Endothelial cell of umbilical vein (primary cell): ENCODE results near the gene SZT2. TPM values are rescaled to one million over a fixed set of nuclear protein-coding genes. Genes with fewer than 3 reads are reported as not detected.

Source experiments
- BruUV-seq: library from RNA; stranded (reverse); fragments of 400-500 nt; replicated peaks from 2 replicates; lab custom pipeline; 2021; lab: Mats Ljungman, UMichigan
- CTCF ChIA-PET: fragments of 300-600, 350-600 bp; sonication (Branson Sonifier 250); formaldehyde crosslinking; loops from one replicate; lab custom pipeline; 2021; ENCODE audit warnings: antibody characterized with exemption, inconsistent platforms; lab: Charles Lee
- POLR2A ChIA-PET: fragments of 300-600, 350-600 bp; sonication (Branson Sonifier 250); formaldehyde crosslinking; loops from one replicate; lab custom pipeline; 2021; ENCODE audit warnings: antibody characterized with exemption, inconsistent platforms; lab: Charles Lee
- DNase-seq: peaks from one replicate; pipeline ENCODE4 v3.0.0-alpha.2; 2011; ENCODE audit warnings: low read depth, low spot score
- FAIRE-seq: peaks from 2 replicates; lab custom pipeline; 2011; peaks lifted over from hg19 to GRCh38; lab: Jason Lieb, UNC
- H2AFZ ChIP-seq: 2 replicates; pipeline ENCODE4 v1.6.0; 2012; ENCODE audit warnings: low read depth, low read length, control low read depth, inconsistent platforms
- H3K27ac ChIP-seq: 2 replicates; pipeline ENCODE4 v1.5.1; 2011; ENCODE audit warnings: low read depth, mild to moderate bottlenecking, control low read depth, low read length, moderate library complexity; ENCODE audit not compliant: insufficient read depth
- H3K27me3 ChIP-seq, 2 experiments: 2 replicates each; pipeline versions ENCODE4 v1.6.0 to v1.6.1; 2011; ENCODE audit warnings: low read length in 2 of 2, mixed read lengths in 1 of 2; ENCODE audit not compliant: control insufficient read depth in 2 of 2, insufficient read depth in 2 of 2
- H3K36me3 ChIP-seq, 2 experiments: 2 replicates in 1 of 2; 3 replicates in 1 of 2; pipeline ENCODE4 v1.5.1; 2011; ENCODE audit warnings: low read length in 2 of 2, mild to moderate bottlenecking in 1 of 2, moderate library complexity in 1 of 2; ENCODE audit not compliant: control insufficient read depth in 2 of 2, insufficient read depth in 2 of 2; ENCODE audit errors: extremely low read depth in 1 of 2
- H3K4me1 ChIP-seq: 3 replicates; pipeline ENCODE4 v1.5.1; 2011; ENCODE audit warnings: mild to moderate bottlenecking, low read length; ENCODE audit not compliant: control insufficient read depth, insufficient read depth; ENCODE audit errors: extremely low read depth
- H3K4me2 ChIP-seq: 2 replicates; pipeline ENCODE4 v1.6.1; 2011; ENCODE audit warnings: low read length, control low read depth, mixed read lengths; ENCODE audit not compliant: insufficient read depth
- H3K4me3 ChIP-seq, 3 experiments: fragments of 200-600 bp in 1 of 3; sonication (generic), shearing (Covaris generic) in 1 of 3; replicated peaks in 1 of 3; 2 replicates each; pipeline ENCODE4 v1.5.1; 2011 to 2016; ENCODE audit warnings: control low read depth in 3 of 3, low read length in 3 of 3, mild to moderate bottlenecking in 2 of 3, inconsistent platforms in 1 of 3, low read depth in 1 of 3, moderate library complexity in 1 of 3; ENCODE audit not compliant: insufficient read depth in 1 of 3
- H3K79me2 ChIP-seq: 2 replicates; pipeline ENCODE4 v1.6.0; 2012; ENCODE audit warnings: low read length, inconsistent platforms; ENCODE audit not compliant: control insufficient read depth, insufficient read depth
- H3K9ac ChIP-seq: replicated peaks from 2 replicates; pipeline ENCODE3; 2011; ENCODE audit warnings: low read length, control low read depth; ENCODE audit not compliant: insufficient read depth; ENCODE audit errors: extremely low read depth
- H3K9me1 ChIP-seq: replicated peaks from 3 replicates; pipeline ENCODE4 v1.6.0; 2011; ENCODE audit warnings: mild to moderate bottlenecking, low read length; ENCODE audit not compliant: control insufficient read depth, insufficient read depth; ENCODE audit errors: extremely low read depth
- H3K9me3 ChIP-seq: replicated peaks from 2 replicates; pipeline ENCODE4 v1.5.1; 2012; ENCODE audit warnings: low read length, inconsistent platforms; ENCODE audit not compliant: control insufficient read depth, insufficient read depth
- H4K20me1 ChIP-seq: replicated peaks from 2 replicates; pipeline ENCODE3; 2011; ENCODE audit warnings: mild to moderate bottlenecking, low read length; ENCODE audit not compliant: control insufficient read depth, insufficient read depth; ENCODE audit errors: extremely low read depth
- CTCF ChIP-seq, 2 donors: IDR thresholded peaks; 1 replicate in 1 of 2; 2 replicates in 1 of 2; pipeline ENCODE4 v1.5.1; 2011; ENCODE audit warnings: low read length in 2 of 2, mild to moderate bottlenecking in 2 of 2, moderate library complexity in 2 of 2, control low read depth in 1 of 2, inconsistent platforms in 1 of 2, low read depth in 1 of 2; ENCODE audit not compliant: insufficient read depth in 1 of 2; ENCODE audit errors: extremely low read depth in 1 of 2
- EZH2 ChIP-seq: IDR thresholded peaks from 2 replicates; pipeline ENCODE4 v1.6.1; 2012; ENCODE audit warnings: borderline replicate concordance, low read depth, mild to moderate bottlenecking, moderate library complexity, low read length, inconsistent platforms; ENCODE audit not compliant: severe bottlenecking
- FOS ChIP-seq: IDR thresholded peaks from 2 replicates; pipeline ENCODE4 v1.6.1; 2011; ENCODE audit warnings: mild to moderate bottlenecking, low read length, moderate library complexity, borderline replicate concordance; ENCODE audit not compliant: insufficient read depth
- GATA2 ChIP-seq: IDR thresholded peaks from 2 replicates; pipeline ENCODE4 v1.7.0; 2011; ENCODE audit warnings: low read depth, mild to moderate bottlenecking, moderate library complexity, mixed read lengths, low read length; ENCODE audit not compliant: insufficient read length, insufficient read depth
- JUN ChIP-seq: IDR thresholded peaks from 2 replicates; pipeline ENCODE4 v1.6.1; 2011; ENCODE audit warnings: borderline replicate concordance, low read depth; ENCODE audit not compliant: insufficient read length, insufficient read depth
- MAX ChIP-seq: IDR thresholded peaks from 2 replicates; pipeline ENCODE4 v1.6.1; 2011; ENCODE audit not compliant: insufficient read depth, insufficient read length
- MYC ChIP-seq: IDR thresholded peaks from one replicate; pipeline ENCODE4 v1.6.1; 2011; ENCODE audit warnings: mild to moderate bottlenecking, low read depth, low read length
- POLR2A ChIP-seq: IDR thresholded peaks from 2 replicates; pipeline ENCODE4 v1.6.1; 2012; ENCODE audit warnings: low read depth, mild to moderate bottlenecking, control low read depth, low read length
- POLR2AphosphoS5 ChIP-seq: IDR thresholded peaks from 2 replicates; pipeline ENCODE4 v1.6.1; 2012; ENCODE audit warnings: low read depth, mild to moderate bottlenecking, control low read depth, low read length, moderate library complexity; ENCODE audit not compliant: insufficient read depth
- dilution Hi-C: fragments of 300-500 bp; cut with MboI; formaldehyde crosslinking; loops from one replicate; pipeline ENCODE4 v1.15.0; 2019; ENCODE audit warnings: low sequenced_read_pairs; ENCODE audit not compliant: extremely low pct_ligation_motif_present
- intact Hi-C: fragments of 100-400 bp; cut with micrococcal nuclease; formaldehyde crosslinking; loops from one replicate; pipeline ENCODE4 v1.10.0; 2022
- polyA plus RNA-seq, 4 experiments: library from polyadenylated mRNA; depleted of rRNA in 3 of 4; stranded (reverse) in 3 of 4; unstranded in 1 of 4; fragments of >200 nt; gene quantifications; 2 replicates each; pipeline versions ENCODE4 v1.2.1 to v1.2.3, GENCODE V29; 2011 to 2012; ENCODE audit warnings: missing spikeins in 1 of 4
- total RNA-seq: library from RNA; stranded (reverse); gene quantifications from 2 replicates; pipeline ENCODE4 v1.2.3, GENCODE V29; 2021

The SZT2 gene
- total and polyA plus RNA-seq, 2 donors (not counting 3 experiments of a cell fraction or from before 2014, with no cell fraction given), result 11.4 to 49.9 TPM

GRCh38 chr1:43491061-43491460 lies 101.4 kb downstream of the SZT2 start:
- no peak overlapping the region for H3K9ac ChIP-seq
- H3K79me2 ChIP-seq, result no peaks in the 10 kb centered on the region
- H3K9me3 ChIP-seq, result peaks cover 2% of the 10 kb centered on the region
- TF ChIP-seq FOS, result no peak
- no peak for TF ChIP-seq MYC
- TF ChIP-seq MAX, result no peak
- TF ChIP-seq CTCF (IDR thresholded peaks at IDR 0.05; ENCODE audit: extremely low read depth in 1 of 2, insufficient read depth in 1 of 2, low read depth in 1 of 2, low read length in 2 of 2), result no peak
- no peak for TF ChIP-seq POLR2AphosphoS5
- TF ChIP-seq EZH2, result no peak
- no peak for TF ChIP-seq JUN
- TF ChIP-seq GATA2, result no peak
- no peak for TF ChIP-seq POLR2A
- H3K27me3 ChIP-seq, result no peaks in the 10 kb centered on the region
- no peak overlapping the region for H3K4me3 ChIP-seq
- intact Hi-C loops (no loop called here), dilution Hi-C loops (no loop called here)
- no peaks in the 10 kb centered on the region for H3K9me1 ChIP-seq
- no peaks in the 10 kb centered on the region for H3K36me3 ChIP-seq
- DNase-seq, result no peak
- FAIRE-seq, result no peak
- ChIA-PET POLR2A (interaction anchor here (0.5 kb wide), 1 partner anchor 10 kb away, joined by 6 read pairs; no protein-coding TSS in a partner anchor), CTCF (no interaction called here)
- H3K27ac ChIP-seq, result no peak overlapping the region
- BruUV-seq, result no TSS peak
- H3K4me1 ChIP-seq, result peaks cover 5% of the 10 kb centered on the region
- no peaks in the 10 kb centered on the region for H4K20me1 ChIP-seq
- no peak overlapping the region for H3K4me2 ChIP-seq
- H2AFZ ChIP-seq, result no peak overlapping the region
